H9 (cell line): ENCODE data around the gene TSKU. TPM values are rescaled to one million over a fixed set of nuclear protein-coding genes. Genes with fewer than 3 reads are reported as not detected.

Experiments used
- DNase-seq: peaks from one replicate; pipeline ENCODE4 v3.0.0-alpha.2; 2017
- H2AFZ ChIP-seq: one replicate; pipeline ENCODE4 v1.6.1; 2013; ENCODE audit warnings: mild to moderate bottlenecking, low read length, control low read depth, moderate library complexity
- H2AK5ac ChIP-seq: 2 replicates; pipeline ENCODE4 v1.6.1; 2013; ENCODE audit warnings: low read length, control low read depth, mixed read lengths; ENCODE audit not compliant: insufficient read length
- H2BK120ac ChIP-seq: one replicate; pipeline ENCODE4 v1.6.1; 2013; ENCODE audit warnings: low read depth, mild to moderate bottlenecking, low read length, control low read depth, inconsistent platforms; ENCODE audit not compliant: poor library complexity, severe bottlenecking
- H2BK12ac ChIP-seq: 2 replicates; pipeline ENCODE4 v1.6.1; 2013; ENCODE audit warnings: low read length, control low read depth, mixed read lengths, low read depth; ENCODE audit not compliant: insufficient read length
- H2BK15ac ChIP-seq: 2 replicates; pipeline ENCODE4 v1.6.1; 2013; ENCODE audit warnings: low read depth, low read length, control low read depth
- H2BK20ac ChIP-seq: one replicate; pipeline ENCODE4 v1.6.1; 2013; ENCODE audit warnings: low read depth, mild to moderate bottlenecking, low read length, control low read depth, inconsistent platforms; ENCODE audit not compliant: poor library complexity, severe bottlenecking
- H2BK5ac ChIP-seq: 2 replicates; pipeline ENCODE4 v1.6.1; 2013; ENCODE audit warnings: low read length, control low read depth, mixed read lengths; ENCODE audit not compliant: insufficient read length
- H3K14ac ChIP-seq: 2 replicates; pipeline ENCODE4 v1.6.1; 2013; ENCODE audit warnings: low read length, control low read depth; ENCODE audit not compliant: insufficient read depth
- H3K18ac ChIP-seq: 2 replicates; pipeline ENCODE4 v1.6.1; 2013; ENCODE audit warnings: low read depth, mild to moderate bottlenecking, mixed read lengths, low read length, control low read depth; ENCODE audit not compliant: insufficient read length
- H3K23ac ChIP-seq: 2 replicates; pipeline ENCODE4 v1.6.1; 2013; ENCODE audit warnings: low read length, control low read depth, mixed read lengths, low read depth; ENCODE audit not compliant: insufficient read length
- H3K23me2 ChIP-seq: 2 replicates; pipeline ENCODE4 v1.6.1; 2013; ENCODE audit warnings: low read depth, mild to moderate bottlenecking, mixed read lengths, low read length, control low read depth; ENCODE audit not compliant: insufficient read length, poor library complexity, severe bottlenecking
- H3K27ac ChIP-seq: 2 replicates; pipeline ENCODE4 v1.5.1; 2013; ENCODE audit warnings: low read length, control low read depth, mixed read lengths, low read depth; ENCODE audit not compliant: insufficient read length
- H3K27me3 ChIP-seq: 2 replicates; pipeline ENCODE4 v1.6.1; 2013; ENCODE audit warnings: low read length, control low read depth, inconsistent platforms; ENCODE audit not compliant: insufficient read depth
- H3K4ac ChIP-seq: 2 replicates; pipeline ENCODE4 v1.6.1; 2013; ENCODE audit warnings: low read depth, mild to moderate bottlenecking, control low read depth, inconsistent platforms, low read length, moderate library complexity
- H3K4me1 ChIP-seq: 2 replicates; pipeline ENCODE4 v1.6.1; 2013; ENCODE audit warnings: low read length, control low read depth, inconsistent platforms; ENCODE audit not compliant: insufficient read depth
- H3K4me2 ChIP-seq: 2 replicates; pipeline ENCODE4 v1.6.1; 2013; ENCODE audit warnings: low read length, control low read depth, mixed read lengths; ENCODE audit not compliant: insufficient read length, insufficient read depth
- H3K56ac ChIP-seq: 2 replicates; pipeline ENCODE4 v1.6.1; 2013; ENCODE audit warnings: low read depth, mild to moderate bottlenecking, mixed read lengths, low read length, control low read depth; ENCODE audit not compliant: insufficient read length
- H3K79me1 ChIP-seq: 2 replicates; pipeline ENCODE4 v1.6.1; 2013; ENCODE audit warnings: low read depth, mild to moderate bottlenecking, moderate library complexity, low read length, control low read depth, inconsistent platforms; ENCODE audit not compliant: insufficient read depth, poor library complexity, severe bottlenecking
- H3K79me2 ChIP-seq: 2 replicates; pipeline ENCODE4 v1.6.1; 2013; ENCODE audit warnings: low read length, control low read depth, inconsistent platforms; ENCODE audit not compliant: insufficient read depth
- H3K9ac ChIP-seq: 2 replicates; pipeline ENCODE4 v1.6.1; 2013; ENCODE audit warnings: low read length, control low read depth, mixed read lengths; ENCODE audit not compliant: insufficient read length; ENCODE audit errors: extremely low read depth
- H3K9me3 ChIP-seq: one replicate; pipeline ENCODE4 v1.6.1; 2013; ENCODE audit warnings: low read depth, low read length, inconsistent platforms; ENCODE audit not compliant: control insufficient read depth
- H3T11ph ChIP-seq: one replicate; pipeline ENCODE4 v1.6.1; 2013; ENCODE audit warnings: mild to moderate bottlenecking, low read length, control low read depth, inconsistent platforms
- H4K20me1 ChIP-seq: one replicate; pipeline ENCODE4 v1.6.1; 2013; ENCODE audit not compliant: control insufficient read depth, insufficient read length, insufficient read depth
- H4K5ac ChIP-seq: 2 replicates; pipeline ENCODE4 v1.6.1; 2013; ENCODE audit warnings: low read depth, mild to moderate bottlenecking, mixed read lengths, low read length, control low read depth; ENCODE audit not compliant: insufficient read length
- H4K8ac ChIP-seq: replicated peaks from 2 replicates; pipeline ENCODE4 v1.6.1; 2013; ENCODE audit warnings: low read length, control low read depth, mixed read lengths, low read depth; ENCODE audit not compliant: insufficient read length
- H4K91ac ChIP-seq: 2 replicates; pipeline ENCODE4 v1.6.1; 2013; ENCODE audit warnings: low read depth, mild to moderate bottlenecking, moderate library complexity, mixed read lengths, low read length, control low read depth; ENCODE audit not compliant: insufficient read length
- H3K27ac Mint-ChIP-seq, 3 experiments: 2 replicates in 2 of 3; 3 replicates in 1 of 3; pipeline ENCODE4 v1.8.0; 2020 to 2021; ENCODE audit warnings: mixed read lengths in 3 of 3, mild to moderate bottlenecking in 1 of 3, moderate library complexity in 1 of 3
- H3K27me3 Mint-ChIP-seq: 2 replicates; pipeline ENCODE4 v1.8.0; 2021; ENCODE audit warnings: low read depth, mild to moderate bottlenecking, moderate library complexity, mixed read lengths
- H3K36me3 Mint-ChIP-seq, 3 experiments: 2 replicates in 2 of 3; 3 replicates in 1 of 3; pipeline ENCODE4 v1.8.0; 2020 to 2021; ENCODE audit warnings: low read depth in 3 of 3, mixed read lengths in 3 of 3; ENCODE audit not compliant: insufficient read depth in 1 of 3
- H3K4me1 Mint-ChIP-seq, 2 experiments: 2 replicates each; pipeline ENCODE4 v1.8.0; 2020; ENCODE audit warnings: mixed read lengths in 2 of 2
- H3K4me3 Mint-ChIP-seq, 2 experiments: 2 replicates in 1 of 2; 3 replicates in 1 of 2; pipeline ENCODE4 v1.8.0; 2020 to 2021; ENCODE audit warnings: mild to moderate bottlenecking in 2 of 2, mixed read lengths in 2 of 2, moderate library complexity in 1 of 2
- H3K9me3 Mint-ChIP-seq, 2 experiments: 2 replicates in 1 of 2; 3 replicates in 1 of 2; pipeline ENCODE4 v1.8.0; 2020; ENCODE audit warnings: mild to moderate bottlenecking in 2 of 2, mixed read lengths in 2 of 2, moderate library complexity in 1 of 2
- CTCF ChIP-seq: fragments of 200-600 bp; sonication (generic); conservative IDR thresholded peaks from 3 replicates; pipeline ENCODE4 v1.8.0; 2021; ENCODE audit warnings: antibody characterized with exemption, mild to moderate bottlenecking
- WGBS: extraction: QIAGEN DNeasy Blood & Tissue Kit; methylation state at CpG from one replicate; pipeline ENCODE4 v1.1.7; 2013; ENCODE audit warnings: missing lambda C conversion rate, low lambda C conversion rate, mixed read lengths; ENCODE audit not compliant: insufficient read length; ENCODE audit errors: extremely low coverage; 5-methylcytosine and 5-hydroxymethylcytosine counted together
- total RNA-seq: library from RNA; stranded (reverse); gene quantifications from 2 replicates; pipeline ENCODE4 v1.2.1, GENCODE V29; 2021

Gene TSKU
- total RNA-seq, 1 experiment from 2014 or later, result 25.4 TPM

DNA sequence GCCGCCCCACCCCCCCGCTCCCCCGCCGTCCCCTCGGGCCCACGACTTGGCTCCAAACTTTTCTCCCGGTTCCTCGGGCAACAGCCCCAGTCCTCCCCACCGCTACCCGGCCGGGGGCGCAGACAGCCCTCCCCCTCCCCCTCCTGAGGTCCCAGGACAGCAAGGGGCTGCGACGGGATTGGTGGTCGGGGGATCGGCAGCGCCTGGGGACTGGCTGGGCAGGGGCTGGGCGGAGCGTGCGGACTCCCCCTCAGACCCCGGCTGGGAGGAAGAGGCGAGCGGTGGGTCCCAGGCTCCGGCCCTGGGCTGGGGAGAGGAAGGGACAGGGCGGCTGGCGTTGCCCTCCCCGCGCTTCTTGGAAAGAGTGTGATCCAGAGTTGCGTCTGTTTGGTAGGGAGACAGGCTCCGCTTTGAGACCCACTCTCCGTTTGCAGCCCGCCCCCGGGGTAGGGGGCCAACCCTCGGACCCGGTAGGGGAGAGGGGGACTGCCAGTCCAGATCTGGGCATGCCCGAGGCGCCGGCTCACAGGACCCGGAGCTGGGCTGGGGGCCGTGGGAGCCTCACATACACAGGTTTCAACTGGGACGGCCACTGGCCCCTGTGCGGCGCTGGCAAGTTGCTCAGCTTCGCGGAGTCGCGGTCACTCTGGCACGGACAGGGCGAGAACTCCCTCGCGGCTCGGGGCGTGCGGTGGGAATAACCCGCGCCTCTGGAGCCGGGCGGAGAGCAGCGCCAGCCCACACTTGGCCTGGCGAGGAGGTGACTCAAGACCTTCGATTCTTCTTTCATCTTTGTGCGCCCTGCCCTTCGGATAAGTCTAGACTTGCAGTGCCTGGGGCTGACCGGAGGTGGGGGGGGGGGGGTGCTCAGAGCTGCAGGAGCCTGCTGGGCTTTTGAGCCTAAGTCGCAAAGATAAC, 999 bp downstream of the TSKU start:
- Histone ChIP-seq H3K23me2 (peaks cover 10% of the 10 kb centered on the region), H3K27ac (no peak overlapping the region), H3K4me2 (peak overlapping the region; percentile 34), H2BK15ac (no peak overlapping the region), H3K9ac (peak overlapping the region; percentile 18), H2BK5ac (no peak overlapping the region), H4K5ac (peak overlapping the region; percentile 45), H2BK120ac (no peak overlapping the region), H4K91ac (no peak overlapping the region), H3K23ac (no peak overlapping the region), H2BK20ac (no peak overlapping the region), H2AFZ (no peak overlapping the region), H3K79me2 (peaks cover 37% of the 10 kb centered on the region; the same call in 1 of the 2 replicates), H3K56ac (no peak overlapping the region), H3K14ac (peak overlapping the region; percentile 49), H4K8ac (no peak overlapping the region), H2BK12ac (no peak overlapping the region), H2AK5ac (no peak overlapping the region), H3K9me3 (no peaks in the 10 kb centered on the region), H3K27me3 (no peaks in the 10 kb centered on the region), H3K79me1 (peaks cover 6% of the 10 kb centered on the region), H3K4me1 (peaks cover 23% of the 10 kb centered on the region; the same call in 1 of the 2 replicates), H3K18ac (peak overlapping the region; percentile 13), H3K4ac (no peak overlapping the region), H4K20me1 (no peaks in the 10 kb centered on the region), H3T11ph (no peak overlapping the region)
- H3K4me1 Mint-ChIP-seq, result peaks cover 65 to 70% of the 10 kb centered on the region in 2 experiments
- no peaks in the 10 kb centered on the region; the same call in 1 of the 2 replicates for H3K27me3 Mint-ChIP-seq
- WGBS, result no CpG with 5 or more reads among the region's 65 CpGs
- peaks cover 6 to 21% (median 17%) of the 10 kb centered on the region in 3 experiments for H3K36me3 Mint-ChIP-seq
- H3K9me3 Mint-ChIP-seq, result peaks cover 0 to 5% of the 10 kb centered on the region in 2 experiments; a peak in 1 of 5 replicates
- DNase-seq, result peak; percentile 95
- peak overlapping the region; percentile 80 to 85 for H3K4me3 Mint-ChIP-seq
- H3K27ac Mint-ChIP-seq, result peak overlapping the region in 2 of 3 experiments; percentile 59 to 70; a peak in 2 of 7 replicates
- TF ChIP-seq CTCF, result no peak
